DND-41 (cell line): ENCODE measurements around the gene NOTCH4.

Source experiments
- CTCF ChIP-seq: IDR thresholded peaks from 2 replicates; pipeline ENCODE4 v1.5.1; 2012; ENCODE audit warnings: borderline replicate concordance, low read length, moderate library complexity, mild to moderate bottlenecking; ENCODE audit not compliant: poor library complexity, severe bottlenecking; ENCODE audit errors: extremely low read depth
- EZH2 ChIP-seq: IDR thresholded peaks from 3 replicates; pipeline ENCODE4 v1.6.1; 2012; ENCODE audit warnings: borderline replicate concordance, low read depth, mild to moderate bottlenecking, moderate library complexity, low read length, inconsistent platforms; ENCODE audit not compliant: severe bottlenecking

DNA sequence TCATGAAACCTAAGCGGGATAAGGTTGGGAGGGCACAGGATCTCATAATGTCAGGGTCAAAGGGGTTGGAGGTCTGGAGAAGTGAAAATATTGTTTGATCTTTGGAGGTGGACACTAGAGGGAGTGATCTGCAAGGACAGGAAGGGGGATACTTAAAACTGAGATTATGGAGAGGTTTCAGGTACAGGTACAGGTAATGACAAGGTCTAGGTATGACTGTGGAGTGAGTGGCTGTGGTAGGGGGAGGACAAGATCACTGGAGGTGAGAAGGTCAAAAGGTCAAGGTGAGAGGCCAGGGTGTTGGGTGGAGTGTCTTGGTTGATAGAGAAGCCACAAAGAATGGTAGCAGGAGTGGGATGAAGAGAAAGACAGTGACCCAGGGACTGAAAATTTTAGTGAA is 16.8 kb upstream of the NOTCH4 start:
- TF ChIP-seq CTCF (no peak), EZH2 (no peak)
